Cortex of kidney (tissue), 1 donor: ENCODE measurements around the gene DCUN1D3.

Source experiments
- DNase-seq: peaks from one replicate; lab custom pipeline; 2025; lab: John Stamatoyannopoulos, UW

The DCUN1D3 gene

GRCh38 chr16:20918486-20919239 lies 18.5 kb upstream of the DCUN1D3 start:
- DNase-seq: no peak

- no peak for DNase-seq
These were observed 16.8 kb upstream of the DCUN1D3 start for GRCh38 chr16:20916942-20917341.

GRCh38 chr16:20916289-20916688 lies 16.1 kb upstream of the DCUN1D3 start:
- no peak for DNase-seq

DNA sequence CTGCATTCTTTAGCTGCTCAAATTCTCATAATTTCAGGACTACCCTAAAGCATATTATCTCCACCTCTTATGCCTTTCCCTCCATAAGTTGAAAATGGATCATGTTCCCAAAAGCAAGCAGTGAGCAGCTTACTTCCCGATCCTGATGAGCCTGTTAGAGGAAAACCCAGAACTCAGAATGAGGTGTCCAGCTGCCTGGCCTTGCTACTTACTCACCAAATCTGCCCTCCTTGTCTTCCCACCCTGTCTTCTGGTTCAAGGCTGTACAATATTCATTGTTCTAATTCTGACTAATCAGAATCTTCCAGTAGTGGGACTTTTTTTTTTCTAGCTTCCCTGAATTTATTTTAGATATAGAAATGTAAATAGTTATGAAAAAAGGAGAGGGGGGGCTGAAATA lies 11.2 kb upstream of the DCUN1D3 start:
- no peak for DNase-seq

DNA sequence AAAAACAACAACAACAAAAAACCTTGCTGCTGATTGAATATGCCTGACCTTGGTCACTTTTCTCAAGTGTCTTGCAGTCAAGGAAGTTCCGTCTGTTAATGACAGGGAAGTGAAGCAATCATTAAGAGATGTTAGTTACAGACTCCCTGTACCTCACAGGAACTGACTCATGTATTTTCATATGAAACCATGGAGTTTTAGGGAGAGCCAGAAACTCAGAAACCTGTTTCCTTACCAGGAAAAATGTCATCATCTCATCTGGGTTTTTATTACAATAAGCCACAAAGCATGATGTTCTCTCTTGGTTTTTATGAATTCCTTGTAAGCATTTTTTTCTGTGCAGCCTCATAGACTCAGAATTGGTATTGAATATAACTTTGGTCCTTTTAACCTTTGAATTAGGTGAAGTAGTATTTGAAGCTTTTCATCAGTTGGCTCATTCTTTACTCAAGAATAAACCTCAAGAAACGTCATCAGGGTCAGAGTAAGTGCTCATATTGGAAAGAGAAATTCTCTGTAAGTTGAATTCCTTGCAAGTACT lies 10.7 kb upstream of the DCUN1D3 start:
- no peak for DNase-seq

GRCh38 chr16:20906341-20907255 lies 6.4 kb upstream of the DCUN1D3 start:
- no peak for DNase-seq

GRCh38 chr16:20905576-20905975 lies 5.4 kb upstream of the DCUN1D3 start:
- DNase-seq: no peak

DNA sequence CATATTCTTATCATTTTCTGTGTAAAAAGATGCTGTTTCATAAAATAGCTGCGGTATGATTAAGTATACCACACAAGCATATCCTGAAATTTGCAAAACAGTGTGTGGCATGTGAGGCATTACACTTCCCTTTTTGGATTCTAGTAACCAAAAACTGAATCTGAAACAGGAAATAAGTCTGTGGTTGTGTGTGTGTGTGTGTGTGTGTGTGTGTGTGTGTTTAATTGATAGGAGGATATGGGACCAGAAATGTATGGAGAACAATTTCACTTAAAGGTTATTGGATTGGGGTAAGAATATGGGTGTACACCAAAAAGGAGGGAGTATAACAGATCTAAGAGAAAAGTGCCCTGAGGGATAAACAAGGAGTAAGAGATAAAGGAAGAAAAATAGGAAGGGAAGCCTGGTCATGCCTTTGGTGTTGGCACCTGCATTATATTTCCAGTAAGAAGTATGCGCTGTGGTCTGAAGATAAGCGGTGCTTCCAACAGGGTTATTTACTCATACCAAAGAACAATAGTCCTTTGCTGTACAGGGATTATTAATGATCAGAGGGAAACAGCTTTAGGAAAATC lies 4.4 kb upstream of the DCUN1D3 start:
- DNase-seq: no peak

- DNase-seq: no peak
These were observed 3.8 kb upstream of the DCUN1D3 start for GRCh38 chr16:20903899-20904506.

DNA sequence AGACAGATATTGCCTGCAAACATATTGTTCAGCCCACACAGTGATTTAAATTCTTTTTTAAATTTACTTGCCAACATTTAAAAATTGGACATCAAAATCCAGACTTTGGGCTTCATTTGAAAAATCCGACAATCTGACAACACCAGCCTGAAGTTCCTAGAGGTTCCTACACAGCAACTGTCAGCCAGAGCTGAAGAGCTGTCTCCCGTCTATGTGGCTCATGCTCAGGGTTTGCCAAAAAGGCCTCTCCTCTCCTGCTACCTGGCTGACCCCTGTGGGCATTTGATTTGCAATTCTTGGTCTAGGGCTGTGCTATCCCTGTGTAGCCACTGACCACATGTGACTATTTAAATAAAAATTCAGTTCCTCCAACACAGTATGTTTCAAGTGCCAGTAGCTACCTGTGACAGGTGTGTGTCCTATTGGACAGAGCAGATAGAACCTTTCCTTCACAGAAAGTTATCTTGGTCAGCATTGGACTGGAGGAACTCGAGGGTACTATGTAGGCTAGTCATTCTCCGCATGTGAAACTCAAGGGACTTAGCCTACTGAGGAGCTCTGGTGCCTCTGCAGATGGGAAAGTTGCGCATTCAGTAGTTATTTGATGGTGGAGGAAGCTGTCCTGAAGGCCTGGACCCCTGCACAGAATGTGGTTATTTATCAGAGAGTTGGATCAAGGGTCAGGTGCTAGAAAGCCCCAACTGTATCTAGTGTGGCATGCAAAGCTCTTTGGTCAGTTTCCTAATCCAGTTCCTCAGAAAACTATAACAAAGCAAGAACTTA lies 3.1 kb upstream of the DCUN1D3 start:
- DNase-seq: no peak

DNA sequence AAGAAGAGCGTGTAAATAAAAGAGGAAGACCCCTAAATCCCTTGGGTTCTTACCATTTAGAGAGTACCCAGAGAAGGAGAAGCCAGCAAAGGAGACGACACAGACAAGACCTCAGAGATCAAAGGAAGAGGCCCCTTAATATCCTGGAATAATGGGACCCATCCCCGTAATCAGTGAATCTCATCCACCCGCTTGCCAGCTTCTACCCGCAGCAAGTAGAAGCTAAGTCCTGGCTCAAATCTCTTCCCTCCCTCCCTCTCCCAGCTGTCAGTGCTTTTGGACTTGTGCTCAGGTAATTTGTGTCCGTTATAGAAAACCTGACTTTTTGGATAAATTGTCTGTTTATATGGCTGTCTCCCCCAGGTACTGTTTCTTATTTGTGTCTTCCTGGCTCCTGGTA lies 2.3 kb upstream of the DCUN1D3 start:
- no peak for DNase-seq

DNA sequence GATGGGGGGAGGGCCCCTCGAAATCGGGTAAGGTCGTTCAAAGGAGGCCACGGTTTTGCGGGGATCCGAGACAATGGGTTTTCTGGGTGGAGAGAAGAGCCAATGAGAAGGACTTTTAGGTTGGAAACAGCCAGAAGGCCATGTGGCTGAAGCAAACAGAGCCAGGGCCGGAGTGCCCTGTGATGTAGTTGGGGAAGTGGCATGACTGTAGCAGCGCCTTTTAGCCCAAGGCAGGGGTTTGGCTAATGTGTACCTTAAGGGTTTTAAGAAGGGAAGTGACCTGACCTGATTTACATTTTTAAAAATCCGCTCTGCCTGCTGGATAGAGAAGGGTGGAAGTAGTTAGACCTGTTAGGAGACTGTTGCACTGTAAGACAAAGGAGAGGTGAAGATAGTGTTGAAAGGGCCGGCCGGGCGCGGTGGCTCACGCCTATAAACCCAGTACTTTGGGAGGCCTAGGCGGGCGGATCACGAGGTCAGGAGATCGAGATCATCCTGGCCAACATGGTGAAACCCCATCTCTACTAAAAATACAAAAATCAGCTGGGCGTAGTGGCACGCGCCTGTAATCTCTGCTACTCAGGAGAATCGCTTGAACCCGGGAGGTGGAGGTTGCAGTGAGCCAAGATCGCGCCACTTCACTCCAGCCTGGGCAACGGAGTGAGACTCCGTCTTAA lies 1.4 kb upstream of the DCUN1D3 start:
- DNase-seq: no peak

- DNase-seq: no peak
These were observed 894 bp upstream of the DCUN1D3 start for GRCh38 chr16:20901068-20901435.

- DNase-seq: no peak
These were observed 470 bp downstream of the DCUN1D3 start for GRCh38 chr16:20899477-20900298.

GRCh38 chr16:20899071-20899470 lies 1.1 kb downstream of the DCUN1D3 start:
- DNase-seq: no peak

- DNase-seq: no peak
These were observed 2.2 kb downstream of the DCUN1D3 start for GRCh38 chr16:20897922-20898321.

DNA sequence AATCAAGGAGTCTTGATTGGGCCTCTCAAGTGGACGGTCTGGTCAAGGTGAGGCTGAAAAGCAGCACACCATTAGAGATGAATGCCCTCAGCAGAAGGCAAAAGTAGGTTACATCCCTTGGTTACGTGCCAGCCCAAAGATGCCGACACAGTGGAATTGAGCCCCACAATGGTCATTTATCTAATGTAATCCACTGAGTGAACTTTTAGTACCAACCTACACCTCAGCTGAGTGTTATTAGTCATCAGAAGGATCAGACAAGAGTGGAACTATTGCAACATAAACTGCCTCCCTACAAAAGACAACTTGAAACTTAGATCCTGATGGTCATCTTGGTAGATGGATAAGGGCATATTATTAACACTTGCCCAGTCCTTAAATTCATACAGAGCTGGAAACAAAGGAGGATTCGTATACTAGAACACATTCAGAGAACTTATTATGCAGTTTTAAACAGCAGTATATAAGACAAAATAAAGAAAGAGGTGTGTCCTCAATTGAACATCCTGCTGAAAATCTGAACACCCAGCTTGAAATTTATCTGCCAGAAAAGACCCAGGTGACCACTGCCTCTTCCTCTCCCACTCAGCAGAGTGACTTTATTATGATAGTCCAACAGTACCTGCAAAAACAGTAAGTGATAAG lies 2.8 kb downstream of the DCUN1D3 start:
- DNase-seq: no peak

DNA sequence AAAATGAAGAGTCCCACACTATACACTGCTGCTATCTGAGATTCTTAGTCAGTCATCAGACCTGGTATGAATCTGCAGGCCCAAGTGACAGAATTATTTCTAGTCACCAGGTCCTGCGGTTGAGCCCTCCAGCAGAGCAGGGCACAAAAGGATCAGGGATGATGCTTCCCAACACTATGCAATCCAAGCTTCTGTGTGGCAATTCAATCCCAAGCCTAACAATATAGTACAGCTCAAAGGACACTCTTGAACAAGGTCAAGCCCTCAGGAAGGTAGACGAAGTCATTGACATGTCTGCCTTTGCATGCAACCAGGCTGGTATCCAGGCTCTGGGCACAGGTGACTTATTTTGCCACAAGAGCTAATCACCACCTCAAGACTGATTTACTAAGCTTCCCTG lies 5.8 kb downstream of the DCUN1D3 start:
- DNase-seq: no peak

- no peak for DNase-seq
These were observed 10.4 kb downstream of the DCUN1D3 start for GRCh38 chr16:20889625-20890275.
